Pancreas (tissue), 10 donors: ENCODE measurements around the gene NSMF. TPM values are rescaled to one million over a fixed set of nuclear protein-coding genes. Genes with fewer than 3 reads are reported as not detected.

ENCODE experiments used
- ATAC-seq, 4 donors: fragments of 200-7000 bp; cut with Tn5 transposase; one replicate each; pipeline versions ENCODE4 v1.8.0 to v1.9.1; 2020; ENCODE audit warnings: mild to moderate bottlenecking in 4 of 4, moderate library complexity in 4 of 4
- DNase-seq, 6 donors: peaks; one replicate each; pipeline ENCODE4 v3.0.0-alpha.2; 2020
- FAIRE-seq: peaks from 2 replicates; lab custom pipeline; 2012; peaks lifted over from hg19 to GRCh38; lab: Jason Lieb, UNC
- H3K27ac ChIP-seq, 4 donors: fragments of 200-600 bp; sonication (generic); 1 replicate in 3 of 4; 2 replicates in 1 of 4; pipeline versions ENCODE4 v1.5.0 to v1.8.0; 2020
- H3K27me3 ChIP-seq, 4 donors: fragments of 200-600 bp; one replicate each; pipeline ENCODE4 v1.8.0; 2021
- H3K36me3 ChIP-seq, 3 donors: fragments of 200-600 bp; sonication (generic) in 1 of 3; one replicate each; pipeline versions ENCODE4 v1.5.0 to v1.8.0; 2020 to 2021
- H3K4me1 ChIP-seq, 3 donors: fragments of 200-600 bp; one replicate each; pipeline ENCODE4 v1.8.0; 2021
- H3K4me3 ChIP-seq, 4 donors: fragments of 200-600 bp; sonication (generic) in 2 of 4; one replicate each; pipeline versions ENCODE4 v1.5.0 to v1.8.0; 2020 to 2021
- H3K9me3 ChIP-seq, 4 donors: fragments of 200-600 bp; one replicate each; pipeline ENCODE4 v1.8.0; 2021
- WGBS, 2 donors: extraction: QIAGEN DNeasy Blood & Tissue Kit; methylation state at CpG; one replicate each; pipeline ENCODE4 v1.1.7; 2013; 5-methylcytosine and 5-hydroxymethylcytosine counted together
- intact Hi-C, 3 donors: fragments of 100-400 bp; cut with DNase I; formaldehyde crosslinking; loops; one replicate each; pipeline versions ENCODE4 v1.11.1 to v1.14.2; 2022
- polyA plus RNA-seq, 2 donors: library from polyadenylated mRNA; stranded (reverse); fragments of 200-250 nt; gene quantifications; one replicate each; pipeline ENCODE4 v1.2.3, GENCODE V29; 2013
- total RNA-seq, 6 donors: library from RNA; stranded (reverse); fragmentation: NEBNext Ultra II Directional in 4 of 6; extraction: Animal tissue kit (Norgen Biotek cat#: 25700) in 4 of 6; gene quantifications; one replicate each; pipeline versions ENCODE4 v1.2.1 to v1.2.4, GENCODE V29; 2021 to 2023
- TF ChIP-seq, protein P1 (sequence below), 4 donors: fragments of 200-600 bp; sonication (generic) in 3 of 4; IDR thresholded peaks; one replicate each; pipeline versions ENCODE4 v1.5.0 to v1.8.0; 2021; ENCODE audit warnings: antibody characterized with exemption in 4 of 4
- donor health status: healthy with polysubstance abuse.
- donor health status: DM: no; HTN: no; CAD: no; lungs with moderate emphysema.
- donor health status: DM: no; HTN: no; CAD: no.
- donor health status: control.
- donor health status: control.
- donor health status: Bipolar disorder and iron deficiency.
- donor health status: DM: yes; HTN: yes; CAD: no.
- donor health status: DM: no; HTN: no; CAD: no.
- donor health status: DM: no; HTN: no; CAD: no.
- donor health status: DM: yes; HTN: yes; CAD: no.

Gene NSMF
- total and polyA plus RNA-seq, 8 donors, result 22.0 to 81.0 (median 30.0) TPM

DNA sequence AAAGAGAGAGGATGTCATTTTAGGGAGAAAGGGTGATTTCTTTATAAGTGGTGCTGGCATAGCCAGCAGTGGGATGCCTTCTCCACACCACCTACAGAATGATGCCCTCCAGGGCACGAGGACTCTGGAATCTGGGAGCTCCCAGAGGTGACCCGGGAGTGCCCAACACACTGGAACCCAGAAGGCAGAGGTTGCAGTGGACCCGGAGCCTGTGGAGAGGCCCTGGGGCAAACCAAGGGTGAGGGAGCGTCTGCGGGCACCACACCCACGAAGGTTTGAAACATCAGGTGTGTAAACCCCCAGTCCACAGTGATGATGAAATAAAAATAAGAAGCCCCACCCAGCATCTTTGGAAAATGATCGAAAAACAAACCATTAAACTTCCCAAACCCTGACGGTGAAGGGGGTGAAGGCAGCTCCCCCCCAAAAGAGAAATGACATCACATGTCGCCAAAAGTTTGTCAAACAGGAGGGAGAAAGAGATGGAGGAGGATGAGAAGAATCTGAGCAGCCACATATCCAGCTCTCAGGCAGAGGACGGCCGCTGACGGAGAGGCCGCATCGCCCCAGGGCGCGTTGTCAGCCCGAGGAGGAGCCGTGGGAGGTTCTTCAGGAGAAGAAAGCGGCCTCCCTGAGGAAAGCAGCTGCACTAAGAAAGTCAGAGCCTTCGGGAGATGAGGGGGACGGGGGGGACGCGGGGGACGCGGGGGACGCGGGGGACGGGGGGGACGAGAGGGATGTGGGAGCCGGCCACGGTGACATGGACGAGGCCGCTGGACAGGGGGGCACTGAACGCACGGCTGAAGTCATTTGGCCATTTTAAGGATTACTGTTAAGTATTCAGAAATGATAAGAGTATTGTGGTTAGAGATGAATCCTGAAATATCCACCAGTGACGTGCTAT is 43.1 kb upstream of the NSMF start:
- FAIRE-seq, result no peak
- Histone ChIP-seq H3K27me3 (no peaks in the 10 kb centered on the region), H3K4me1 (no peaks in the 10 kb centered on the region), H3K36me3 (peaks cover 0 to 5% (median 0%) of the 10 kb centered on the region in 3 donors), H3K9me3 (no peaks in the 10 kb centered on the region), H3K4me3 (no peak overlapping the region), H3K27ac (no peak overlapping the region)
- no peak for ATAC-seq
- TF ChIP-seq, protein P1, sequence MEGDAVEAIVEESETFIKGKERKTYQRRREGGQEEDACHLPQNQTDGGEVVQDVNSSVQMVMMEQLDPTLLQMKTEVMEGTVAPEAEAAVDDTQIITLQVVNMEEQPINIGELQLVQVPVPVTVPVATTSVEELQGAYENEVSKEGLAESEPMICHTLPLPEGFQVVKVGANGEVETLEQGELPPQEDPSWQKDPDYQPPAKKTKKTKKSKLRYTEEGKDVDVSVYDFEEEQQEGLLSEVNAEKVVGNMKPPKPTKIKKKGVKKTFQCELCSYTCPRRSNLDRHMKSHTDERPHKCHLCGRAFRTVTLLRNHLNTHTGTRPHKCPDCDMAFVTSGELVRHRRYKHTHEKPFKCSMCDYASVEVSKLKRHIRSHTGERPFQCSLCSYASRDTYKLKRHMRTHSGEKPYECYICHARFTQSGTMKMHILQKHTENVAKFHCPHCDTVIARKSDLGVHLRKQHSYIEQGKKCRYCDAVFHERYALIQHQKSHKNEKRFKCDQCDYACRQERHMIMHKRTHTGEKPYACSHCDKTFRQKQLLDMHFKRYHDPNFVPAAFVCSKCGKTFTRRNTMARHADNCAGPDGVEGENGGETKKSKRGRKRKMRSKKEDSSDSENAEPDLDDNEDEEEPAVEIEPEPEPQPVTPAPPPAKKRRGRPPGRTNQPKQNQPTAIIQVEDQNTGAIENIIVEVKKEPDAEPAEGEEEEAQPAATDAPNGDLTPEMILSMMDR (IDR thresholded peaks at IDR 0.05), result no peak
- 85 to 87% methylated on average over 29 to 35 of the region's 36 CpGs for WGBS, 2 donors
- intact Hi-C loops, result no loop called here
- peak in 1 of 6 donors; percentile 51 for DNase-seq

DNA sequence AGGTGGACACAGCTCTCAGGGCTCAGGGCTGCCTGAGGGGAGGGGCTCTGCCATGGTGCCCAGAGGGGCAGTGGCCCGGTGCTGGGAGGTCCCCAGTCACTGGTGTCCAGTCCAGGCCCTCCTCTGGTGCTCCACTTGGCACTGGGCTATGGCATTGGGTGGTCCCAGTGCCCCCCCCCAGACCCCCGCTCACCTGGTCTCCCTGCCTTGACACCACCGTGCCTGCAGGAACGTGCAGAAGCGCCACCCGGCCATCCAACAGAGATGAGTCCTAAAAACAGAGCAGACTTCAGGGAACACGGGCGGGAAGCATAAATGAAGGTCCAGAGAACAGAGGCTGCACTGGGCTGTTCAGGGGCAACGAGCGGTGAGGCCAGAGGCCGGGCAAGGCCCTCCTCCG is 42.3 kb upstream of the NSMF start:
- no peaks in the 10 kb centered on the region for H3K4me1 ChIP-seq
- no peak overlapping the region for H3K4me3 ChIP-seq
- 91 to 93% methylated on average over 12 of the region's 12 CpGs for WGBS, 2 donors
- intact Hi-C loops, result no loop called here
- TF ChIP-seq, protein P1 (IDR thresholded peaks at IDR 0.05), result no peak
- H3K27me3 ChIP-seq, result no peaks in the 10 kb centered on the region
- FAIRE-seq, result no peak
- H3K27ac ChIP-seq, result no peak overlapping the region
- H3K36me3 ChIP-seq, result peaks cover 0 to 5% (median 0%) of the 10 kb centered on the region in 3 donors
- H3K9me3 ChIP-seq, result no peaks in the 10 kb centered on the region
- ATAC-seq, result no peak
- DNase-seq, result peak in 1 of 6 donors; percentile 68

DNA sequence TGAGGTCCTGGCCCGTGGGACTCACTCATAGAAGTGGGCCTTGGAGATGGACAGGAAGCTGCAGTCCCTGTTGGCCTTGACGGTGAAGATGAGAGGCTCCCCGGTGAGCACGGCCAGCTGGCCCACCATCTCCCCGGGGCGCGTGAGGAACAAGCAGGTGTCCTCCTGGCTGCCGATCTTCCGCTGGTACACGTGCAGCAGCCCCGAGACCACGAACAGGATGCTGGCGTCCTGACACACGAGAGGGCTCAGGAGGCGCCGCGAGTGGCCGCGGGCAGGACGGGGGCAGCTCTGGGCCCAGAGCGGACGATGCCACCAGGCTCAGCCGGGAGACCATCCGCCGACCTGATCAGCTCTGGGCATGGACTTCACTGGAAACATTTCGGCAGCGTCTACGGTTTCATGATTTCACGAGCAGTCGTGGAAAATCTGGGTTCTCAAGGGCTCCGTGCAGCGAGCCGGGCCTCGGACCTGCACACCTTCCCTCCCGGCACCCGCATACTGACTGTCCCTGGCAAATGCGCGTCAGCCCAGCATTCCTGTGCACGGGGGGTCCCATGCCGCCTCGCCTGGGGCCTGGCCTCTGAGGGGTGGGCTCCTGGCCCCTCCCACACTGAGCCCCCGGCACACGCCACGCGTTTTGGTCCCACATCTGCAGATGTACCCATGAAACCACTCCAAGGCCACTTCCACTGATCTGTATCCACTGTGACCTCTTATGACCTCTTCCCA is 41.7 kb upstream of the NSMF start:
- ATAC-seq, result no peak
- Histone ChIP-seq H3K9me3 (no peaks in the 10 kb centered on the region), H3K27me3 (no peaks in the 10 kb centered on the region), H3K4me1 (no peaks in the 10 kb centered on the region), H3K36me3 (peaks cover 0 to 5% (median 0%) of the 10 kb centered on the region in 3 donors), H3K4me3 (no peak overlapping the region), H3K27ac (no peak overlapping the region)
- no peak for FAIRE-seq
- TF ChIP-seq, protein P1 (IDR thresholded peaks at IDR 0.05), result no peak
- intact Hi-C loops, result no loop called here
- 94 to 95% methylated on average over 45 of the region's 45 CpGs for WGBS, 2 donors
- DNase-seq, result peak in 1 of 6 donors; percentile 43

DNA sequence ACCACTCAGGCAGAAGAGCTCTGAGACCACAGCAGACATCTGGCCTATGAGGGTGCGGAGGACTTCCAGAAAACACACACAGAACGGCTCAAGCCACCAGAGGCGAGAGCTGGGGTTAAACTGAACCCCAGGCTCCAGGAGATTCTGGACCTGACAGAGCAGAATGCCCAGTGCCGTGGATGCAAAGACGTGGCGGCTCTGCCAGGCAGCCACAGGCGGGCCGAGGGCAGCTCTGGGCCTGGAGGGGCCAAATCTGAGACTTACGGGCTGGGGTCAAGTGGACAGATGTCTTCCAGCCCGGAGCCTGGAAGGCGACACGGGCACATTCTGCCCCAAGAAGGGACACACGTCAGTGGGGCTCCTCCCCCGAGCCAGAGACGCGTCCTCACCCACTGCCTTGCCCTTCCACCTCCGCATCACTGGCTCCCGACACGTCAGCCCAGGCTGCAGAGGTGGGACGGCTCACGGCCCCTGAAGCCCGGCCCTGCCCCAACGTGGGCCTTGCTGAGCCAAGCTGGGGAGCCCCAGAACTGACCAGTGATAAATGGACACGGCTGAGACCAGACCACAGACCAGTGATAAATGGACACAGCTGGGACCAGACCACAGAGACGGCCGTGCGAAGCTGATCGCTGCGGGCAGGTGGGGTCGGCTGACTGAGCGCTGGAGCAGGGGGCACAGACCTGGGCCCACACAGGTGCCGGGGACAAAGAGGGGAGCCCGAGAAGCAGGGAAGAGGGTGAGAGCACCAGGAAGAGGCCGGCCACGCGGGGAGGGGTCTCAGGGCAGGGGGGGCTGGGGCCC is 40.9 kb upstream of the NSMF start:
- TF ChIP-seq, protein P1 (IDR thresholded peaks at IDR 0.05), result no peak
- DNase-seq, result peak in 1 of 6 donors; percentile 66
- no peak for FAIRE-seq
- intact Hi-C loops, result no loop called here
- no peak for ATAC-seq
- peaks cover 0 to 5% (median 0%) of the 10 kb centered on the region in 3 donors for H3K36me3 ChIP-seq
- WGBS, 2 donors, result 94 to 97% methylated on average over 36 of the region's 36 CpGs
- no peaks in the 10 kb centered on the region for H3K27me3 ChIP-seq
- no peaks in the 10 kb centered on the region for H3K4me1 ChIP-seq
- no peak overlapping the region for H3K4me3 ChIP-seq
- no peak overlapping the region for H3K27ac ChIP-seq
- H3K9me3 ChIP-seq, result no peaks in the 10 kb centered on the region
